Measurements from ENCODE around the gene PTPRH. TPM values are rescaled to one million over a fixed set of nuclear protein-coding genes. Genes with fewer than 3 reads are reported as not detected.

Gene PTPRH
- total RNA-seq, 1 donor from 2014 or later = not detected

DNA sequence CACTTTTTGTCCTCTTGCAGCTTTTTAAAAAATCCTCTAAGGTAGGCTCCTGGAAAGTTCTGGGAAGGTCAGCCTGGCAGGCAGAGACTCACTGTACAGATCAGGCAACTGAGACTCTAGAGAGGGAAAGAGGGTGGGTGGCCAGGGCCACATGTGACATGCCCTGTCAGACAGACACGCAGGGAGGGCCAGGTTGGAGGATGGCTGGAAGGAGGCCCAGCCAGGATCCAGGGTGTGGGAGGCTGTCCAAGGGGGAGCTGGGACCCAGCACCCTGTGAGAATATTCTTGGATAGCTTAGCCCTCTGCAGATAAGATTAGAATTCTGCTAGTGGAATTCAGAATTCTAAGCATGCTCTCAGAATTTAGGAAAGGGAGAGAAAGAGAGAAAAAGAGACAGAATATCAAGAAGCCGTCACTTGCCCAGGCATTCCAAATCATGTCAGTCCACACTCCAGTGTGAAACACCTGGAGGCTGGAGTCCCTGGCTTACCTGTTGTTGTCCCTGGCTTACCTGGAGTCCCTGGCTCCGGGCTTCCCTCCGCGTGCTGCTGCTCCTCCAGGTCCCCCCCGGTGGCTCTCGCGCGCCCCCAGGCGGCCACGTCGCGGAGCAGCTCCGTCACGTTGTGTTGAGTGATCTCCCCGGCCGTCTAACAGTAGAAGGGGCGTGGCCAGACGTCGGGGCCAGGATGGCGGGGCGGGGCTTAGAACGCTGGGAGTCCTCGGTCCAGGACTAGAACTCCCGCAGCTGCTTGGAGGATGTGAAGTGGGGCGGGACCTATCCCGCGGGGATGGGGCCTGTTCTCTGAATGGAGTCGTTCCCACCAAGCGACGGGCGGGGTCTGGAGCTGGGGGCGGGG, 48.9 kb downstream of the PTPRH start:
- DNase-seq (ENCODE audit: low spot score) = peak; percentile 95
- Mint-ChIP-seq H3K27me3 (ENCODE audit: unreplicated experiment) (peaks cover 10% of the 10 kb centered on the region), H3K9me3 (ENCODE audit: unreplicated experiment) (no peaks in the 10 kb centered on the region), H3K36me3 (ENCODE audit: low read depth, unreplicated experiment) (no peaks in the 10 kb centered on the region), H3K4me1 (ENCODE audit: unreplicated experiment) (no peaks in the 10 kb centered on the region), H3K27ac (ENCODE audit: unreplicated experiment) (no peak overlapping the region), H3K4me3 (ENCODE audit: unreplicated experiment) (peak overlapping the region; percentile 37)
- TF ChIP-seq, protein P1, sequence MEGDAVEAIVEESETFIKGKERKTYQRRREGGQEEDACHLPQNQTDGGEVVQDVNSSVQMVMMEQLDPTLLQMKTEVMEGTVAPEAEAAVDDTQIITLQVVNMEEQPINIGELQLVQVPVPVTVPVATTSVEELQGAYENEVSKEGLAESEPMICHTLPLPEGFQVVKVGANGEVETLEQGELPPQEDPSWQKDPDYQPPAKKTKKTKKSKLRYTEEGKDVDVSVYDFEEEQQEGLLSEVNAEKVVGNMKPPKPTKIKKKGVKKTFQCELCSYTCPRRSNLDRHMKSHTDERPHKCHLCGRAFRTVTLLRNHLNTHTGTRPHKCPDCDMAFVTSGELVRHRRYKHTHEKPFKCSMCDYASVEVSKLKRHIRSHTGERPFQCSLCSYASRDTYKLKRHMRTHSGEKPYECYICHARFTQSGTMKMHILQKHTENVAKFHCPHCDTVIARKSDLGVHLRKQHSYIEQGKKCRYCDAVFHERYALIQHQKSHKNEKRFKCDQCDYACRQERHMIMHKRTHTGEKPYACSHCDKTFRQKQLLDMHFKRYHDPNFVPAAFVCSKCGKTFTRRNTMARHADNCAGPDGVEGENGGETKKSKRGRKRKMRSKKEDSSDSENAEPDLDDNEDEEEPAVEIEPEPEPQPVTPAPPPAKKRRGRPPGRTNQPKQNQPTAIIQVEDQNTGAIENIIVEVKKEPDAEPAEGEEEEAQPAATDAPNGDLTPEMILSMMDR (IDR thresholded peaks at IDR 0.05; ENCODE audit: unreplicated experiment) = peak; percentile 85

DNA sequence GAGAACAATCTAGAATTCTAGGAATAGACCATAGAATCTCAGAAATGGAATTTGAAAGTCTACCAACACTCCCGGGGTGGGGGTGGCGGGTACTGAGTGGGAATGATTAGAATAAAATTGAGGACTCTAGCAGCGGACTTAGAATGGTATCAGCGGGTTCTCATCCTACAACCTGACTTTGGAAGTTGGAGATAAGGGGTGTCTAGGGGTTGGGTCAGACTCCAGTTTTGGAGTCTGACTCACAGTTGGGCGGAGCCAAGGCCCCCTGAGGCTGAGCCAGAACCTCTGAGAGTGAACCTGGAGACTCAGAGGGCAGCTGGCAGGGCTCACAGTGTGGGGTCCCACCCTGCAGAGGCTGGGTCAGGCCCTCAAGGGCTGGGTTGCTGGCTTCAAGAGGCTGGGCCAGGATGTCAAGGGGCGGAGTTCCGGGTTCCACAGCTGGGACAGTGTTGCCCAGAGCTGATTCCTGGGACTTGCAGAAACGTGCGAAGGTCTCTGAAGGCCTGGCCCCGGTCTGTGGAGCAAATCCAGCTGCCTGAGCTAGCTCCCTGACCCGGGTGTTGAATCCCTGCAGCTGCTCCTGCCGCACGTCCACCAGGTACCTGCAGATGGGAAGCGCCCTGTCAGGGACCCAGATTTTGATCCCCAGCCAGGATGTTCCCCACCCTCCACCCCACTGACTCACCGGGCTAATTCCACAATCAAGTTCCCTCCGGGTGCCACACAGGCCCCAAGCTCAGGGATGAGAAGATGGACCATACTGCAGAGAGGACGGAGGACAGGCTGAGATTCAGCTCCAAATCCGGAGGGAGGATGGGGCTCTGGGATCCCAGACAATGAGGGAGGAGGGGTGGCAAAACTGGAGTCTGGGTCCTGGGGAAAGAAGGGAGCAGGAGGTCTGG, 50.2 kb downstream of the PTPRH start:
- TF ChIP-seq, protein P1 (IDR thresholded peaks at IDR 0.05; ENCODE audit: unreplicated experiment) = no peak
- Mint-ChIP-seq H3K4me3 (ENCODE audit: unreplicated experiment) (no peak overlapping the region), H3K27me3 (ENCODE audit: unreplicated experiment) (peaks cover 10% of the 10 kb centered on the region), H3K9me3 (ENCODE audit: unreplicated experiment) (no peaks in the 10 kb centered on the region), H3K36me3 (ENCODE audit: low read depth, unreplicated experiment) (peaks cover 6% of the 10 kb centered on the region), H3K27ac (ENCODE audit: unreplicated experiment) (no peak overlapping the region), H3K4me1 (ENCODE audit: unreplicated experiment) (peaks cover 4% of the 10 kb centered on the region)
- no peak for DNase-seq (ENCODE audit: low spot score)

DNA sequence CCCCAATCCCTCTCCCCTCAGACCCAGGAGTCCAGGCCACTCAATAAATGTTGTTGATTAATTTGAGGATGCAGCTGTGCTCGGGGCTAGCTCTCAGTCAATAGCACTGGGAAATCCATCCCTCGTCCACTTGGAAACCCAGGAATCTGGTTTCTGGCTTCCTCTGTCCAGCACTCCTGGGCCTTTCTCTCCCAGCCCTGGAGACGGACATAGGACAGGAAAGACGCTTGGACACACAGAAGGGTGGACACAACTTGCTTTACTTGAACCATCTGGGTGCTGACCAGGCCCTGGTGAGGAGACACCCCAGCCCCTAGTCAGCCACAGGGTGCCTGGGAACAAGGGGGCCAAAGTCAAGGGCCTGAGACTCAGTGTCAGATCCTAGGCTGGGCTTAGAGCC, 50.9 kb downstream of the PTPRH start:
- no peak overlapping the region for H3K27ac Mint-ChIP-seq (ENCODE audit: unreplicated experiment)
- H3K4me1 Mint-ChIP-seq (ENCODE audit: unreplicated experiment) = peaks cover 9% of the 10 kb centered on the region
- no peak for DNase-seq (ENCODE audit: low spot score)
- H3K27me3 Mint-ChIP-seq (ENCODE audit: unreplicated experiment) = peaks cover 14% of the 10 kb centered on the region
- TF ChIP-seq, protein P1 (IDR thresholded peaks at IDR 0.05; ENCODE audit: unreplicated experiment) = no peak
- peaks cover 11% of the 10 kb centered on the region for H3K36me3 Mint-ChIP-seq (ENCODE audit: low read depth, unreplicated experiment)
- no peaks in the 10 kb centered on the region for H3K9me3 Mint-ChIP-seq (ENCODE audit: unreplicated experiment)
- no peak overlapping the region for H3K4me3 Mint-ChIP-seq (ENCODE audit: unreplicated experiment)

DNA sequence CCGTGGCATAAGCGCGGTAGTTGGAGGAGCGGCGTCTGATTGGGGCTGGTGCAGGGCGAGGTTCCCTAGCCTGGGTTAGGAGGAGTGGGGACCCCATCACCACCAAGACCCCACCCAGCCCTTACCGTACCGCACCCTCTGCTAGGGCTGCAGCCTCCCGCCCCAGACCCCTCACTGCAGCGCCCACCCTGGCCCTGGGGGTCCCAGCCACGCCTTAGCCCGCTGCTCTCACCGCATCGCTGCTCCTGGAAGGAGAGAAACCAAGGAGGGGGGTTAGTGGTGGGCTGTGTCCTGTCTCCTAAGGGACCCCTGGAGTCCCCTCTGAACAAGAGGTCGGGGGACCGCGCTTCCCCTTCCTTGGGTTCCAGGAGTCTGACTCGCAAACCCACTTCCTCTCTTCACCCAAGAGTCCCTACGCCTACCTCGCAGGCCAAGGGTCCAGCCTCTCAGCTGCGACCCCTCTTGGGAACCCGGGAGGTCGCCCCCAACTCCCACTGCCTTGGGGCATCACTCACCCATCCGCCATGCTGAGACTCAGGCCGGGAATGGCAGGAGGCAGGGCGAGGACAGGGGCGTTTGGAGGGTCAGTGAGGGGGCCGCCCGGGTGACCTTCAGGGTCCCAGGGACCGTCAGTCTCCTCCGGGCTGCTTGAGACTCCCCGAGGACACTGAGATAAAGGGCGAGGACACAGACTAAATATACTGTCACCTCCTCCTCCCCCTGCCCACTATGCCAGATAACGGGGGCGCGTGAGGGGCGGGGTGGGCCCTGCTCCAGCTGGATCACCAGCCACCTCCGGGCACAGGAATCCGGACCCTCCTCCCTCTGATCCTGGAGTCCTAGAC, 52.0 kb downstream of the PTPRH start, which contains the start of gene TNNI3:
TSS of gene TNNI3 (minus strand) at position 669 of the 845 bp plus-strand sequence. CDS start at position 526, 143 bp downstream.
- no peak within 1 kb of the TSS for H3K27ac Mint-ChIP-seq (ENCODE audit: unreplicated experiment)
- TF ChIP-seq, protein P1 (IDR thresholded peaks at IDR 0.05; ENCODE audit: unreplicated experiment) = no peak
- peaks cover 12% of the 10 kb centered on the region for H3K36me3 Mint-ChIP-seq (ENCODE audit: low read depth, unreplicated experiment)
- peaks cover 9% of the 10 kb centered on the region for H3K4me1 Mint-ChIP-seq (ENCODE audit: unreplicated experiment)
- peaks cover under 1% of the 10 kb centered on the region for H3K9me3 Mint-ChIP-seq (ENCODE audit: unreplicated experiment)
- peaks cover 14% of the 10 kb centered on the region for H3K27me3 Mint-ChIP-seq (ENCODE audit: unreplicated experiment)
- no peak for DNase-seq (ENCODE audit: low spot score)
- no peak within 1 kb of the TSS for H3K4me3 Mint-ChIP-seq (ENCODE audit: unreplicated experiment)

Measured in endothelial cell (in vitro differentiated cells).